WTC11 (cell line): ENCODE results near the gene CD6. TPM values are rescaled to one million over a fixed set of nuclear protein-coding genes. Genes with fewer than 3 reads are reported as not detected.
"Not testable (repeated sequence)": the region's sequence is repeated elsewhere in the genome, so short reads cannot be mapped to it uniquely, and the experiment has no call there.

Experiments
- ATAC-seq: fragments of 200-7000 bp; cut with Tn5 transposase; 2 replicates; pipeline ENCODE4 v1.10.0; 2021; ENCODE audit warnings: mild to moderate bottlenecking, moderate library complexity
- CTCF ChIA-PET: fragments of 300-600 bp; sonication (Branson Sonifier 250); formaldehyde crosslinking; loops from one replicate; lab custom pipeline; 2021; ENCODE audit warnings: antibody characterized with exemption; lab: Charles Lee
- POLR2A ChIA-PET: fragments of 350-600 bp; sonication (Branson Sonifier 250); formaldehyde crosslinking; loops from one replicate; lab custom pipeline; 2021; ENCODE audit warnings: antibody characterized with exemption; lab: Charles Lee
- DNase-seq: peaks from one replicate; pipeline ENCODE4 v3.0.0; 2021; ENCODE audit warnings: low spot score
- H3K27ac Mint-ChIP-seq: 2 replicates; pipeline ENCODE4 v1.8.0; 2021; ENCODE audit warnings: mixed read lengths
- H3K27me3 Mint-ChIP-seq: 2 replicates; pipeline ENCODE4 v1.8.0; 2021; ENCODE audit warnings: low read depth, mild to moderate bottlenecking, moderate library complexity, mixed read lengths
- H3K36me3 Mint-ChIP-seq: 2 replicates; pipeline ENCODE4 v1.8.0; 2021; ENCODE audit warnings: mixed read lengths
- H3K4me1 Mint-ChIP-seq: 2 replicates; pipeline ENCODE4 v1.8.0; 2022; ENCODE audit warnings: mixed read lengths
- H3K4me3 Mint-ChIP-seq: 2 replicates; pipeline ENCODE4 v1.8.0; 2021; ENCODE audit warnings: mild to moderate bottlenecking, moderate library complexity, mixed read lengths
- H3K9me3 Mint-ChIP-seq: 2 replicates; pipeline ENCODE4 v1.8.0; 2021; ENCODE audit warnings: mixed read lengths
- CBFB ChIP-seq: sonication (generic); formaldehyde crosslinking; IDR thresholded peaks from 2 replicates; pipeline ENCODE4 v1.8.1; 2022; ENCODE audit warnings: mild to moderate bottlenecking, low read depth, missing genetic modification reagents
- HMGA2 ChIP-seq: fragments of 250-450 bp; sonication (Bioruptor Pico); IDR thresholded peaks from 2 replicates; pipeline ENCODE4 v1.4.0; 2021; ENCODE audit warnings: mild to moderate bottlenecking, moderate library complexity
- KAT7 ChIP-seq: sonication (generic); formaldehyde crosslinking; IDR thresholded peaks from 2 replicates; pipeline ENCODE4 v1.8.1; 2023; ENCODE audit warnings: missing genetic modification reagents, mild to moderate bottlenecking, borderline replicate concordance
- MXD4 ChIP-seq: fragments of 250-450 bp; sonication (Bioruptor Pico); IDR thresholded peaks from 2 replicates; pipeline ENCODE4 v1.8.0; 2021; ENCODE audit warnings: mild to moderate bottlenecking, moderate library complexity, borderline replicate concordance
- SMAD3 ChIP-seq: sonication (generic); formaldehyde crosslinking; IDR thresholded peaks from 2 replicates; pipeline ENCODE4 v1.8.0; 2022; ENCODE audit warnings: missing genetic modification reagents, mild to moderate bottlenecking, borderline replicate concordance
- SP1 ChIP-seq: sonication (generic); formaldehyde crosslinking; conservative IDR thresholded peaks from 2 replicates; pipeline ENCODE4 v1.8.1; 2022; ENCODE audit warnings: missing genetic modification reagents
- TP53 ChIP-seq: sonication (generic); formaldehyde crosslinking; IDR thresholded peaks from 2 replicates; pipeline ENCODE4 v1.8.1; 2023; ENCODE audit warnings: mild to moderate bottlenecking, missing genetic modification reagents
- ZNF138 ChIP-seq: sonication (generic); formaldehyde crosslinking; conservative IDR thresholded peaks from 2 replicates; pipeline ENCODE4 v1.8.1; 2022; ENCODE audit warnings: mild to moderate bottlenecking, moderate library complexity, missing genetic modification reagents
- ZNF219 ChIP-seq: sonication (generic); formaldehyde crosslinking; IDR thresholded peaks from 2 replicates; pipeline ENCODE4 v1.8.0; 2023; ENCODE audit warnings: missing genetic modification reagents, mild to moderate bottlenecking, borderline replicate concordance
- ZNF263 ChIP-seq: sonication (generic); formaldehyde crosslinking; IDR thresholded peaks from 2 replicates; pipeline ENCODE4 v1.8.1; 2022; ENCODE audit warnings: low read depth, mild to moderate bottlenecking, moderate library complexity, missing genetic modification reagents
- ZNF317 ChIP-seq: sonication (generic); formaldehyde crosslinking; IDR thresholded peaks from 2 replicates; pipeline ENCODE4 v1.8.1; 2023; ENCODE audit warnings: low read depth, mild to moderate bottlenecking, moderate library complexity, missing genetic modification reagents, borderline replicate concordance
- ZNF416 ChIP-seq: fragments of 250-450 bp; sonication (Bioruptor Pico); IDR thresholded peaks from 2 replicates; pipeline ENCODE4 v1.9.0; 2021; ENCODE audit warnings: mild to moderate bottlenecking, inconsistent platforms
- total RNA-seq: library from RNA; stranded (reverse); gene quantifications from 3 replicates; pipeline ENCODE4 v1.2.3, GENCODE V29; 2021
- TF ChIP-seq, protein P1 (sequence below): fragments of 250-450 bp; sonication (Bioruptor Pico); IDR thresholded peaks from 2 replicates; pipeline ENCODE4 v1.9.0; 2021; ENCODE audit warnings: mild to moderate bottlenecking, borderline replicate concordance
- TF ChIP-seq, protein P2 (sequence below): sonication (generic); formaldehyde crosslinking; IDR thresholded peaks from 2 replicates; pipeline ENCODE4 v1.8.0; 2023; ENCODE audit warnings: missing genetic modification reagents, mild to moderate bottlenecking, borderline replicate concordance

The CD6 gene
- total RNA-seq, 1 experiment from 2014 or later, result 1.0 TPM

DNA sequence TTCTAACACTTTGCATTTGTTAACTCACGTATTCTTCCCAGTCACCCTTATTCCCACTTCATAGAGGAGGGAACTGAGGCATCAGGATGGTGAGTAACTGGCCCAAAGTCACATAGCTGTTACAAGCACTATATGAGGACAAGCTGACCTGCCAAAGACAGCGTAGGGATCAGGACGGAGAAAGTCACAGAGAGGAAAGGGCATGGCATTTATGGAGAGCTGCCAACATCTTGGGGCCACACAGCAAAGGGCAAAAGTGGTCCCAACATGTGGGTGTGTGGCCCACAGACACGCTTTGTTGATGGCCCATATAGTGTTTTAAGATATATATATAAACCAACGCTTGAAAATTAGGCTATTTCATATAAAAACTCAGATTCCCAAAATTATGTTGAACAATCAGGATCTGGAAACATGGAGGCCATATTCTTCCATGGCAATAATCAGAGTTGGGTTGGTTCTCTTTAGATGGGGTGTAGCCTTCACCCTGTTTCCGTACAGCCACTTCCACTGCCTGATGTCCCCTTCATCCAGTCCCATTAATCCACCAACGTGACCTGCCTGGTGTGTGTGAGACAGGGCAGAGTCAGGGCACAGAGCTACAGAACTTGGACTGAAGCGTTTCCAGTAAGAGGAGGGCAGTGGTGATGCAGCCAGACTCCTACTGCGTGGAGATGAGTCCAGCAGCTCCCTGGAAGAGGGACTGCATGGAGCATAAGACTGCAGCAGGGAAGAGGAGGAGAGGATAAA, 90.9 kb downstream of the CD6 start:
- Mint-ChIP-seq H3K27ac (no peak overlapping the region), H3K27me3 (no peaks in the 10 kb centered on the region), H3K9me3 (no peaks in the 10 kb centered on the region), H3K36me3 (no peaks in the 10 kb centered on the region), H3K4me1 (0 out of 2 replicates have a peak, but pooled peaks cover 3% of the 10 kb centered on the region), H3K4me3 (no peak overlapping the region)
- TF ChIP-seq ZNF138 (no peak), SP1 (no peak), MXD4 (CRISPR knock-in tag) (no peak), TP53 (CRISPR knock-in tag) (no peak), ZNF317 (no peak), KAT7 (no peak), ZNF219 (no peak), ZNF263 (CRISPR knock-in tag) (no peak)
- TF ChIP-seq, protein P1, sequence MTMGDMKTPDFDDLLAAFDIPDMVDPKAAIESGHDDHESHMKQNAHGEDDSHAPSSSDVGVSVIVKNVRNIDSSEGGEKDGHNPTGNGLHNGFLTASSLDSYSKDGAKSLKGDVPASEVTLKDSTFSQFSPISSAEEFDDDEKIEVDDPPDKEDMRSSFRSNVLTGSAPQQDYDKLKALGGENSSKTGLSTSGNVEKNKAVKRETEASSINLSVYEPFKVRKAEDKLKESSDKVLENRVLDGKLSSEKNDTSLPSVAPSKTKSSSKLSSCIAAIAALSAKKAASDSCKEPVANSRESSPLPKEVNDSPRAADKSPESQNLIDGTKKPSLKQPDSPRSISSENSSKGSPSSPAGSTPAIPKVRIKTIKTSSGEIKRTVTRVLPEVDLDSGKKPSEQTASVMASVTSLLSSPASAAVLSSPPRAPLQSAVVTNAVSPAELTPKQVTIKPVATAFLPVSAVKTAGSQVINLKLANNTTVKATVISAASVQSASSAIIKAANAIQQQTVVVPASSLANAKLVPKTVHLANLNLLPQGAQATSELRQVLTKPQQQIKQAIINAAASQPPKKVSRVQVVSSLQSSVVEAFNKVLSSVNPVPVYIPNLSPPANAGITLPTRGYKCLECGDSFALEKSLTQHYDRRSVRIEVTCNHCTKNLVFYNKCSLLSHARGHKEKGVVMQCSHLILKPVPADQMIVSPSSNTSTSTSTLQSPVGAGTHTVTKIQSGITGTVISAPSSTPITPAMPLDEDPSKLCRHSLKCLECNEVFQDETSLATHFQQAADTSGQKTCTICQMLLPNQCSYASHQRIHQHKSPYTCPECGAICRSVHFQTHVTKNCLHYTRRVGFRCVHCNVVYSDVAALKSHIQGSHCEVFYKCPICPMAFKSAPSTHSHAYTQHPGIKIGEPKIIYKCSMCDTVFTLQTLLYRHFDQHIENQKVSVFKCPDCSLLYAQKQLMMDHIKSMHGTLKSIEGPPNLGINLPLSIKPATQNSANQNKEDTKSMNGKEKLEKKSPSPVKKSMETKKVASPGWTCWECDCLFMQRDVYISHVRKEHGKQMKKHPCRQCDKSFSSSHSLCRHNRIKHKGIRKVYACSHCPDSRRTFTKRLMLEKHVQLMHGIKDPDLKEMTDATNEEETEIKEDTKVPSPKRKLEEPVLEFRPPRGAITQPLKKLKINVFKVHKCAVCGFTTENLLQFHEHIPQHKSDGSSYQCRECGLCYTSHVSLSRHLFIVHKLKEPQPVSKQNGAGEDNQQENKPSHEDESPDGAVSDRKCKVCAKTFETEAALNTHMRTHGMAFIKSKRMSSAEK (CRISPR knock-in tag), result no peak
- TF ChIP-seq, protein P2, sequence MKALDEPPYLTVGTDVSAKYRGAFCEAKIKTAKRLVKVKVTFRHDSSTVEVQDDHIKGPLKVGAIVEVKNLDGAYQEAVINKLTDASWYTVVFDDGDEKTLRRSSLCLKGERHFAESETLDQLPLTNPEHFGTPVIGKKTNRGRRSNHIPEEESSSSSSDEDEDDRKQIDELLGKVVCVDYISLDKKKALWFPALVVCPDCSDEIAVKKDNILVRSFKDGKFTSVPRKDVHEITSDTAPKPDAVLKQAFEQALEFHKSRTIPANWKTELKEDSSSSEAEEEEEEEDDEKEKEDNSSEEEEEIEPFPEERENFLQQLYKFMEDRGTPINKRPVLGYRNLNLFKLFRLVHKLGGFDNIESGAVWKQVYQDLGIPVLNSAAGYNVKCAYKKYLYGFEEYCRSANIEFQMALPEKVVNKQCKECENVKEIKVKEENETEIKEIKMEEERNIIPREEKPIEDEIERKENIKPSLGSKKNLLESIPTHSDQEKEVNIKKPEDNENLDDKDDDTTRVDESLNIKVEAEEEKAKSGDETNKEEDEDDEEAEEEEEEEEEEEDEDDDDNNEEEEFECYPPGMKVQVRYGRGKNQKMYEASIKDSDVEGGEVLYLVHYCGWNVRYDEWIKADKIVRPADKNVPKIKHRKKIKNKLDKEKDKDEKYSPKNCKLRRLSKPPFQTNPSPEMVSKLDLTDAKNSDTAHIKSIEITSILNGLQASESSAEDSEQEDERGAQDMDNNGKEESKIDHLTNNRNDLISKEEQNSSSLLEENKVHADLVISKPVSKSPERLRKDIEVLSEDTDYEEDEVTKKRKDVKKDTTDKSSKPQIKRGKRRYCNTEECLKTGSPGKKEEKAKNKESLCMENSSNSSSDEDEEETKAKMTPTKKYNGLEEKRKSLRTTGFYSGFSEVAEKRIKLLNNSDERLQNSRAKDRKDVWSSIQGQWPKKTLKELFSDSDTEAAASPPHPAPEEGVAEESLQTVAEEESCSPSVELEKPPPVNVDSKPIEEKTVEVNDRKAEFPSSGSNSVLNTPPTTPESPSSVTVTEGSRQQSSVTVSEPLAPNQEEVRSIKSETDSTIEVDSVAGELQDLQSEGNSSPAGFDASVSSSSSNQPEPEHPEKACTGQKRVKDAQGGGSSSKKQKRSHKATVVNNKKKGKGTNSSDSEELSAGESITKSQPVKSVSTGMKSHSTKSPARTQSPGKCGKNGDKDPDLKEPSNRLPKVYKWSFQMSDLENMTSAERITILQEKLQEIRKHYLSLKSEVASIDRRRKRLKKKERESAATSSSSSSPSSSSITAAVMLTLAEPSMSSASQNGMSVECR, result no peak
- no peak for DNase-seq
- CTCF ChIA-PET, result interaction anchor here (0.9 kb wide), 1 partner anchor 11 kb away, joined by 4 read pairs; no protein-coding TSS in a partner anchor
- ATAC-seq, result no peak
- POLR2A ChIA-PET, result no interaction called here

DNA sequence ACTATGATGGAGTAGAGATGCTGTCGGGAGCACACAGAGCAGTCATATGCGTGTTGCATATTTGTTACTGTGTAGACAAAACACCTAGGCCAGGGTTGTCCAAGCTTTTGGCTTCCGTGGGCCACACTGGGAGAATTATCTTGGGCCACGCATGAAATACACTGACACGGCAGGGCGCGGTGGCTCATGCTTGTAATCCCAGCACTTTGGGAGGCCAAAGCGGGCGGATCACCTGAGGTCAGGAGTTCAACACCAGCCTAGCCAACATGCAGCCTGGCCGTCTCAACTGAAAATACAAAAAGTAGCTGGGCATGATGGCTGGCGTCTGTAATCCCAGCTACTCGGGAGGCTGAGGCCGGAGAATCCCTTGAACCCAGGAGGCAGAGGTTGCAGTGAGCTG, 93.8 kb downstream of the CD6 start:
- ATAC-seq, H3K27me3 Mint-ChIP-seq, DNase-seq, H3K4me3 Mint-ChIP-seq, POLR2A ChIA-PET, H3K4me1 Mint-ChIP-seq, H3K9me3 Mint-ChIP-seq, H3K36me3 Mint-ChIP-seq, H3K27ac Mint-ChIP-seq: not testable (repeated sequence)
- CTCF ChIA-PET, result interaction anchor here (1.4 kb wide), 1 partner anchor 13 kb away, joined by 3 read pairs; no protein-coding TSS in a partner anchor

DNA sequence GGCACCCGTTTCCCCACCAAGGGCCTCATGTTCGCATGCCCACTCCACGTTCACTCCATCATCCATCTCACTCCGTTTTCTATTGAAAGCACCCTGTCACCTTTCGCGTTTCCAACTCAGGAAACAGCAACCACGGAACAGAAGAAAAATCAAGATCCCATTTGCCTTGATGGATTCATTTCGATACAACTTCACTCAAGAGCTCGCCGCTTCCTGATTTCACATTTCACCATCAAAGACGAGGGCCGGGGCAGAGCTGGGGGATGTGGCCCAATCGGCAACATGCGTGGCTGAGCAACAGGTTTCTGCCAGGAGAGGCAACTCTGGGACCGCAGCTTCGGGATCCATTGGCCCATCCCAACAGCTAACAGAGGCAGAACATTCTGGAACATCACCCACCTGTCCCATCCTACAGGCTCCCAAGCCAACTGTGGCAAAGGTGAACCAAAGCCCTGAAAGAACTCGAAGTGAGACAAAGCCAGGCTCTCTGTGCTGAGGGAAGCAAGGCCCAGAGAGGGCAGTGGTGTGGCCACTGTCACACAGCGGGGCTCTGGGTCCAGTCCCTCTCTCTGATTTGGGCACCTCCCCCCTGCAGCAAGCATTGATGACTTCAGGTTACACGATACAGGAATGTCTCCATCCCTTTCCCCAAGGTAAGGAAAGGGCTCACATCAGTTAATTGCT, 94.6 kb downstream of the CD6 start:
- H3K4me1 Mint-ChIP-seq, result 0 out of 2 replicates have a peak, but pooled peaks cover 3% of the 10 kb centered on the region
- H3K9me3 Mint-ChIP-seq, result no peaks in the 10 kb centered on the region
- POLR2A ChIA-PET, result no interaction called here
- H3K4me3 Mint-ChIP-seq, result no peak overlapping the region
- no peak overlapping the region for H3K27ac Mint-ChIP-seq
- TF ChIP-seq CBFB (CRISPR knock-in tag) (no peak), ZNF416 (CRISPR knock-in tag) (no peak), SMAD3 (no peak), HMGA2 (no peak)
- no peaks in the 10 kb centered on the region; the same call in 1 of the 2 replicates for H3K27me3 Mint-ChIP-seq
- DNase-seq (no peak), ATAC-seq (no peak)
- H3K36me3 Mint-ChIP-seq, result no peaks in the 10 kb centered on the region
- CTCF ChIA-PET, result interaction anchor here (1.4 kb wide), 1 partner anchor 12 kb away, joined by 3 read pairs; no protein-coding TSS in a partner anchor
